Measurements from ENCODE around the gene FBXO42.
"Not testable (repeated sequence)": the region's sequence is repeated elsewhere in the genome, so short reads cannot be mapped to it uniquely, and the experiment has no call there.

FBXO42 gene

GRCh38 chr1:16215882-16216753 is 136.2 kb downstream of the FBXO42 start:
- DNase-seq: peak; percentile 70

- DNase-seq: not testable (repeated sequence)
Measured at GRCh38 chr1:16215240-16215639, 137.0 kb downstream of the FBXO42 start.

- not testable (repeated sequence) for DNase-seq
Measured at GRCh38 chr1:16213544-16213943, 138.7 kb downstream of the FBXO42 start.

GRCh38 chr1:16213013-16213412 is 139.3 kb downstream of the FBXO42 start:
- no peak for DNase-seq

GRCh38 chr1:16212251-16212961 is 139.9 kb downstream of the FBXO42 start, which contains the start of gene ARHGEF19:
Gene ARHGEF19 (minus strand): TSS chr1:16212652. CDS start chr1:16209054, 3,598 bp downstream.
- DNase-seq: no peak

GRCh38 chr1:16211824-16212223 is 140.5 kb downstream of the FBXO42 start:
- no peak for DNase-seq

GRCh38 chr1:16210581-16210980 is 141.7 kb downstream of the FBXO42 start:
- DNase-seq: no peak

- no peak for DNase-seq
Measured at GRCh38 chr1:16209847-16210407, 142.4 kb downstream of the FBXO42 start.

GRCh38 chr1:16209132-16209846 is 143.0 kb downstream of the FBXO42 start:
- DNase-seq: no peak

- no peak for DNase-seq
Measured at GRCh38 chr1:16208270-16208987, 143.9 kb downstream of the FBXO42 start.

GRCh38 chr1:16207318-16208269 is 144.7 kb downstream of the FBXO42 start:
- no peak for DNase-seq

GRCh38 chr1:16206547-16207317 is 145.5 kb downstream of the FBXO42 start:
- DNase-seq: peak; percentile 96

GRCh38 chr1:16205891-16206546 is 146.3 kb downstream of the FBXO42 start:
- DNase-seq: no peak

GRCh38 chr1:16205334-16205671 is 147.0 kb downstream of the FBXO42 start:
- no peak for DNase-seq

- DNase-seq: peak; percentile 56
Measured at GRCh38 chr1:16204634-16205333, 147.5 kb downstream of the FBXO42 start.

GRCh38 chr1:16204216-16204615 is 148.1 kb downstream of the FBXO42 start:
- no peak for DNase-seq

GRCh38 chr1:16203550-16203949 is 148.7 kb downstream of the FBXO42 start:
- no peak for DNase-seq

- no peak for DNase-seq
Measured at GRCh38 chr1:16202281-16203210, 149.7 kb downstream of the FBXO42 start.

Data from CD4-positive, alpha-beta T cell treated with Interleukin-6 for 4 hours (primary cell).